Astrocyte (in vitro differentiated cells and primary cell): Measurements from ENCODE around the gene MAD2L1BP.

ENCODE experiments used
- EZH2 ChIP-seq: IDR thresholded peaks from 2 replicates; pipeline ENCODE4 v1.6.1; 2012; ENCODE audit warnings: mild to moderate bottlenecking, low read length, inconsistent platforms; ENCODE audit not compliant: insufficient read depth
- TF ChIP-seq, protein P1 (sequence below): IDR thresholded peaks from 2 replicates; pipeline ENCODE4 v1.5.1; 2011; ENCODE audit warnings: low read depth, mild to moderate bottlenecking, inconsistent platforms, low read length, moderate library complexity; ENCODE audit not compliant: insufficient read depth

- TF ChIP-seq, protein P1, sequence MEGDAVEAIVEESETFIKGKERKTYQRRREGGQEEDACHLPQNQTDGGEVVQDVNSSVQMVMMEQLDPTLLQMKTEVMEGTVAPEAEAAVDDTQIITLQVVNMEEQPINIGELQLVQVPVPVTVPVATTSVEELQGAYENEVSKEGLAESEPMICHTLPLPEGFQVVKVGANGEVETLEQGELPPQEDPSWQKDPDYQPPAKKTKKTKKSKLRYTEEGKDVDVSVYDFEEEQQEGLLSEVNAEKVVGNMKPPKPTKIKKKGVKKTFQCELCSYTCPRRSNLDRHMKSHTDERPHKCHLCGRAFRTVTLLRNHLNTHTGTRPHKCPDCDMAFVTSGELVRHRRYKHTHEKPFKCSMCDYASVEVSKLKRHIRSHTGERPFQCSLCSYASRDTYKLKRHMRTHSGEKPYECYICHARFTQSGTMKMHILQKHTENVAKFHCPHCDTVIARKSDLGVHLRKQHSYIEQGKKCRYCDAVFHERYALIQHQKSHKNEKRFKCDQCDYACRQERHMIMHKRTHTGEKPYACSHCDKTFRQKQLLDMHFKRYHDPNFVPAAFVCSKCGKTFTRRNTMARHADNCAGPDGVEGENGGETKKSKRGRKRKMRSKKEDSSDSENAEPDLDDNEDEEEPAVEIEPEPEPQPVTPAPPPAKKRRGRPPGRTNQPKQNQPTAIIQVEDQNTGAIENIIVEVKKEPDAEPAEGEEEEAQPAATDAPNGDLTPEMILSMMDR: no peak
- no peak for TF ChIP-seq EZH2
Observed at GRCh38 chr6:43670623-43670986, 35.0 kb downstream of the MAD2L1BP start.
